Measurements from ENCODE around the gene POLR3B.
"Not testable (repeated sequence)": the region's sequence is repeated elsewhere in the genome, so short reads cannot be mapped to it uniquely, and the experiment has no call there.

POLR3B gene

GRCh38 chr12:106445959-106446358 is 88.4 kb downstream of the POLR3B start:
- Histone ChIP-seq H3K27ac (ENCODE audit: low read length) (no peak overlapping the region), H3K27me3 (ENCODE audit: control insufficient read depth, insufficient read depth, low read length) (no peaks in the 10 kb centered on the region), H3K9ac (ENCODE audit: low read length) (no peak overlapping the region), H3K4me3 (ENCODE audit: low read length) (no peak overlapping the region), H3K36me3 (ENCODE audit: control insufficient read depth, low read depth, low read length) (no peaks in the 10 kb centered on the region), H3K4me1 (ENCODE audit: control insufficient read depth, low read depth, low read length) (peaks cover under 1% of the 10 kb centered on the region), H3K9me3 (ENCODE audit: control insufficient read depth, low read depth, low read length) (no peaks in the 10 kb centered on the region)

- Histone ChIP-seq H3K27ac (ENCODE audit: low read length) (no peak overlapping the region), H3K4me1 (ENCODE audit: control insufficient read depth, low read depth, low read length) (peaks cover 5% of the 10 kb centered on the region), H3K9ac (ENCODE audit: low read length) (no peak overlapping the region), H3K27me3 (ENCODE audit: control insufficient read depth, insufficient read depth, low read length) (no peaks in the 10 kb centered on the region), H3K36me3 (ENCODE audit: control insufficient read depth, low read depth, low read length) (no peaks in the 10 kb centered on the region), H3K9me3 (ENCODE audit: control insufficient read depth, low read depth, low read length) (no peaks in the 10 kb centered on the region), H3K4me3 (ENCODE audit: low read length) (no peak overlapping the region)
Measured at GRCh38 chr12:106446419-106447092, 89.0 kb downstream of the POLR3B start.

- Histone ChIP-seq H3K27ac (ENCODE audit: low read length) (no peak overlapping the region), H3K9me3 (ENCODE audit: control insufficient read depth, low read depth, low read length) (no peaks in the 10 kb centered on the region), H3K9ac (ENCODE audit: low read length) (no peak overlapping the region), H3K4me1 (ENCODE audit: control insufficient read depth, low read depth, low read length) (peaks cover 14% of the 10 kb centered on the region), H3K36me3 (ENCODE audit: control insufficient read depth, low read depth, low read length) (no peaks in the 10 kb centered on the region), H3K4me3 (ENCODE audit: low read length) (no peak overlapping the region), H3K27me3 (ENCODE audit: control insufficient read depth, insufficient read depth, low read length) (no peaks in the 10 kb centered on the region)
Measured at GRCh38 chr12:106452309-106452708, 94.8 kb downstream of the POLR3B start.

GRCh38 chr12:106455111-106455510 is 97.6 kb downstream of the POLR3B start:
- Histone ChIP-seq H3K27ac (ENCODE audit: low read length) (no peak overlapping the region), H3K4me3 (ENCODE audit: low read length) (no peak overlapping the region), H3K27me3 (ENCODE audit: control insufficient read depth, insufficient read depth, low read length) (no peaks in the 10 kb centered on the region), H3K9ac (ENCODE audit: low read length) (no peak overlapping the region), H3K4me1 (ENCODE audit: control insufficient read depth, low read depth, low read length) (peaks cover 14% of the 10 kb centered on the region), H3K9me3 (ENCODE audit: control insufficient read depth, low read depth, low read length) (no peaks in the 10 kb centered on the region), H3K36me3 (ENCODE audit: control insufficient read depth, low read depth, low read length) (no peaks in the 10 kb centered on the region)

DNA sequence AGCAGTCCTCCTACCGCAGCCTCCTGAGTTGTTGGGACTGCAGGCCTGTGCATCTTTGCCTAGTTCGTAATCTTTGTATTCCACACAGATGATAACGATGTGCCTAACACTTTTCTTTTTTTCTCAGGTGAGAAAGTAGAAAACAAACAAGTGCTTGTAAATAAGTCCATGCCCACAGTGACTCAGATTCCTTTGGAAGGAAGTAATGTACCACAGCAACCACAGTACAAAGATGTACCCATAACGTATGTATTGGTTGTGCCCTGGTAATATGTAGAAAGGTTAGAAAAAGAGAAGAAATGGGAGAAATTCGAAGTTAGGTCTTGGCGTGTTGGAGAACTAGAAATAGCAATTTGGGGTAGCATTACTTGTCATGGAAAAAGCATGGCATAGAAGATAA is 101.6 kb downstream of the POLR3B start:
- no peak overlapping the region for H3K4me3 ChIP-seq (ENCODE audit: low read length)
- no peak overlapping the region for H3K9ac ChIP-seq (ENCODE audit: low read length)
- no peaks in the 10 kb centered on the region for H3K27me3 ChIP-seq (ENCODE audit: control insufficient read depth, insufficient read depth, low read length)
- no peaks in the 10 kb centered on the region for H3K36me3 ChIP-seq (ENCODE audit: control insufficient read depth, low read depth, low read length)
- H3K4me1 ChIP-seq (ENCODE audit: control insufficient read depth, low read depth, low read length): no peaks in the 10 kb centered on the region
- H3K27ac ChIP-seq (ENCODE audit: low read length): no peak overlapping the region
- H3K9me3 ChIP-seq (ENCODE audit: control insufficient read depth, low read depth, low read length): no peaks in the 10 kb centered on the region

- H3K4me3 ChIP-seq (ENCODE audit: low read length): no peak overlapping the region
- H3K9ac ChIP-seq (ENCODE audit: low read length): no peak overlapping the region
- H3K27ac ChIP-seq (ENCODE audit: low read length): no peak overlapping the region
- no peaks in the 10 kb centered on the region for H3K27me3 ChIP-seq (ENCODE audit: control insufficient read depth, insufficient read depth, low read length)
- no peaks in the 10 kb centered on the region for H3K36me3 ChIP-seq (ENCODE audit: control insufficient read depth, low read depth, low read length)
- no peaks in the 10 kb centered on the region for H3K9me3 ChIP-seq (ENCODE audit: control insufficient read depth, low read depth, low read length)
- H3K4me1 ChIP-seq (ENCODE audit: control insufficient read depth, low read depth, low read length): no peaks in the 10 kb centered on the region
Measured at GRCh38 chr12:106459534-106459933, 102.0 kb downstream of the POLR3B start.

- H3K9me3 ChIP-seq (ENCODE audit: control insufficient read depth, low read depth, low read length): no peaks in the 10 kb centered on the region
- H3K4me3 ChIP-seq (ENCODE audit: low read length): no peak overlapping the region
- H3K27me3 ChIP-seq (ENCODE audit: control insufficient read depth, insufficient read depth, low read length): no peaks in the 10 kb centered on the region
- H3K36me3 ChIP-seq (ENCODE audit: control insufficient read depth, low read depth, low read length): no peaks in the 10 kb centered on the region
- H3K27ac ChIP-seq (ENCODE audit: low read length): no peak overlapping the region
- no peaks in the 10 kb centered on the region for H3K4me1 ChIP-seq (ENCODE audit: control insufficient read depth, low read depth, low read length)
- H3K9ac ChIP-seq (ENCODE audit: low read length): no peak overlapping the region
Measured at GRCh38 chr12:106461730-106462129, 104.2 kb downstream of the POLR3B start.

DNA sequence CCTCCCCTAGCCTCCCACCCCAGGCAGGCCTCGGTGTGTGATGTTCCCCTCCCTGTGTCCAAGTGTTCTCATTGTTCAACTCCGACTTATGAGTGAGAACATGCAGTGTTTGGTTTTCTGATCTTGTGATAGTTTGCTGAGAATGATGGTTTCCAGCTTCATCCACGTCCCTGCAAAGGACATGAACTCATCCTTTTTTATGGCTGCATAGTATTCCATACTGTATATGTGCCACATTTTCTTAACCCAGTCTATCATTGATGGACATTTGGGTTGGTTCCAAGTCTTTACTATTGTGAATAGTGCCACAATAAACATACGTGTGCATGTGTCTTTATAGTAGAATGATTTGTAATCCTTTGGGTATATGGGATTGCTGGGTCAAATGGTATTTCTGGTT is 108.1 kb downstream of the POLR3B start:
- H3K27me3 ChIP-seq (ENCODE audit: control insufficient read depth, insufficient read depth, low read length); H3K9ac ChIP-seq (ENCODE audit: low read length); H3K4me1 ChIP-seq (ENCODE audit: control insufficient read depth, low read depth, low read length); H3K27ac ChIP-seq (ENCODE audit: low read length); H3K36me3 ChIP-seq (ENCODE audit: control insufficient read depth, low read depth, low read length); H3K9me3 ChIP-seq (ENCODE audit: control insufficient read depth, low read depth, low read length); H3K4me3 ChIP-seq (ENCODE audit: low read length): not testable (repeated sequence)

- not testable (repeated sequence) for H3K4me3 ChIP-seq (ENCODE audit: low read length); H3K27ac ChIP-seq (ENCODE audit: low read length); H3K36me3 ChIP-seq (ENCODE audit: control insufficient read depth, low read depth, low read length); H3K4me1 ChIP-seq (ENCODE audit: control insufficient read depth, low read depth, low read length); H3K9me3 ChIP-seq (ENCODE audit: control insufficient read depth, low read depth, low read length); H3K9ac ChIP-seq (ENCODE audit: low read length); H3K27me3 ChIP-seq (ENCODE audit: control insufficient read depth, insufficient read depth, low read length)
Measured at GRCh38 chr12:106475662-106476061, 118.1 kb downstream of the POLR3B start.

GRCh38 chr12:106477627-106478026 is 120.1 kb downstream of the POLR3B start:
- H3K27me3 ChIP-seq (ENCODE audit: control insufficient read depth, insufficient read depth, low read length); H3K4me3 ChIP-seq (ENCODE audit: low read length); H3K4me1 ChIP-seq (ENCODE audit: control insufficient read depth, low read depth, low read length); H3K36me3 ChIP-seq (ENCODE audit: control insufficient read depth, low read depth, low read length); H3K27ac ChIP-seq (ENCODE audit: low read length); H3K9me3 ChIP-seq (ENCODE audit: control insufficient read depth, low read depth, low read length); H3K9ac ChIP-seq (ENCODE audit: low read length): not testable (repeated sequence)

DNA sequence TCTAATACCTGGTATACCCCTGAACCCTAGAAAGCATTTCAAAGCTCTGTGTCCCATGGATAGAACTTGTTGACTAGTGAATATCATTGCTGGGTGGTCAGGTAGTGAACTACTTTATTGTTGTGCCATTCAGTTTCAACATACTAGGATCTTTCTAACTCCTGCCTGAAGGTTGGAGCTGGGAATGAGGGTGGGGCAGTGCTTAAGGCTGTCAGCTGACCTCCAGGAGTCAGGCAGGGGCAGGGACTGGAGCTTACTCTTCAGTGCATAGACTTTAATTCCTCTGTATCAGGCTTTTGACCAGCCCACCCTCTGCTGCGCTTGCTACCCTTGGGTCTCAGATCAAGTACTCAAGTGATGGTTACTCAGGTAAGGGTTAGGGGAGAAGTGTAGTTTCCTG is 122.7 kb downstream of the POLR3B start:
- no peak overlapping the region for H3K4me3 ChIP-seq (ENCODE audit: low read length)
- H3K27me3 ChIP-seq (ENCODE audit: control insufficient read depth, insufficient read depth, low read length): no peaks in the 10 kb centered on the region
- no peak overlapping the region for H3K9ac ChIP-seq (ENCODE audit: low read length)
- H3K27ac ChIP-seq (ENCODE audit: low read length): no peak overlapping the region
- H3K9me3 ChIP-seq (ENCODE audit: control insufficient read depth, low read depth, low read length): no peaks in the 10 kb centered on the region
- H3K4me1 ChIP-seq (ENCODE audit: control insufficient read depth, low read depth, low read length): no peaks in the 10 kb centered on the region
- no peaks in the 10 kb centered on the region for H3K36me3 ChIP-seq (ENCODE audit: control insufficient read depth, low read depth, low read length)

DNA sequence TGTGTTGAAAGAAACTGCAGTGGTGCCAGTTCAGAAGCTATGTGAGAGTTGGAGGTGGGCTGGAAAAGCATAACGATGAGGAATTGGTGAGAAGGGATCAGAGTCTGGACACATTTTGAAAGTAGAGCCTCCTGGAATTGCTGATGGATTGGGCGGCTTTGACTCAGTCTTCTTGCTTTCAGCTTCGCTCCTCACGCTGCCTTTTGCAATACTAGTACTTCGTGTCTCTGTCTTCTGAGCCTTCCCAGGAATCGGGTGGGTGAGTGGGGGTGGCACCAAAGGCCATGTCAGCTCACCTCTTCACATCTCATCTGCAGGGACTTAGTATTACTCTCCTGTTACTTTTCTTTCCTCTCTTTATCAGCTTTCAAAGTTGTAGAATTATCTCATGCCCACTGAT is 123.7 kb downstream of the POLR3B start:
- Histone ChIP-seq H3K4me1 (ENCODE audit: control insufficient read depth, low read depth, low read length) (no peaks in the 10 kb centered on the region), H3K36me3 (ENCODE audit: control insufficient read depth, low read depth, low read length) (no peaks in the 10 kb centered on the region), H3K27me3 (ENCODE audit: control insufficient read depth, insufficient read depth, low read length) (no peaks in the 10 kb centered on the region), H3K27ac (ENCODE audit: low read length) (no peak overlapping the region), H3K9ac (ENCODE audit: low read length) (no peak overlapping the region), H3K4me3 (ENCODE audit: low read length) (no peak overlapping the region), H3K9me3 (ENCODE audit: control insufficient read depth, low read depth, low read length) (no peaks in the 10 kb centered on the region)

Measured in iPS-18a (cell line).